ENCODE results near the gene DLG2.

GRCh38 chr11:85652786-85653447 lies 25.8 kb upstream of the DLG2 start:
- no peak for TF ChIP-seq CTCF (conservative IDR thresholded peaks at IDR 0.05 in 1 of 2, IDR thresholded peaks at IDR 0.05 in 1 of 2; ENCODE audit: extremely low read depth in 1 of 2, insufficient read depth in 1 of 2, low read depth in 1 of 2, low read length in 2 of 2)
- no peak for TF ChIP-seq EZH2 (IDR thresholded peaks at IDR 0.05; ENCODE audit: borderline replicate concordance, low read length)
